H1 (cell line): ENCODE results near the gene PDGFA. TPM values are rescaled to one million over a fixed set of nuclear protein-coding genes. Genes with fewer than 3 reads are reported as not detected.

Source experiments
- CTCF ChIA-PET: fragments of 300-600 bp; sonication (Branson Sonifier 250); formaldehyde crosslinking; loops from one replicate; lab custom pipeline; 2021; ENCODE audit not compliant: partially characterized antibody; lab: Charles Lee
- POLR2A ChIA-PET: fragments of 300-600 bp; sonication (Branson Sonifier 250); formaldehyde crosslinking; loops from one replicate; lab custom pipeline; 2021; ENCODE audit warnings: inconsistent platforms; ENCODE audit not compliant: partially characterized antibody; lab: Charles Lee
- DNase-seq, 2 experiments: peaks; one replicate each; pipeline versions ENCODE4 v3.0.0 to v3.0.0-alpha.2; 2010 to 2022; ENCODE audit warnings: low spot score in 2 of 2, low read depth in 1 of 2, mixed read lengths in 1 of 2
- FAIRE-seq: peaks from 2 replicates; lab custom pipeline; 2011; peaks lifted over from hg19 to GRCh38; lab: Jason Lieb, UNC
- H2AFZ ChIP-seq: 2 replicates; pipeline ENCODE4 v1.8.1; 2012; ENCODE audit warnings: low read length, inconsistent platforms
- H2AK5ac ChIP-seq: 2 replicates; pipeline ENCODE4 v1.6.1; 2013; ENCODE audit warnings: low read depth, low read length
- H2BK120ac ChIP-seq: replicated peaks from 2 replicates; pipeline ENCODE3; 2013; ENCODE audit warnings: low read depth, low read length, inconsistent platforms
- H2BK12ac ChIP-seq: 2 replicates; pipeline ENCODE4 v1.6.1; 2013; ENCODE audit warnings: low read depth, low read length
- H2BK15ac ChIP-seq: 2 replicates; pipeline ENCODE4 v1.6.1; 2013; ENCODE audit warnings: low read length
- H2BK20ac ChIP-seq: 2 replicates; pipeline ENCODE4 v1.6.1; 2013; ENCODE audit warnings: low read length
- H2BK5ac ChIP-seq: 2 replicates; pipeline ENCODE4 v1.6.1; 2013; ENCODE audit warnings: low read depth, low read length
- H3K14ac ChIP-seq: 2 replicates; pipeline ENCODE4 v1.6.1; 2013; ENCODE audit warnings: inconsistent platforms; ENCODE audit not compliant: insufficient read length
- H3K18ac ChIP-seq: 2 replicates; pipeline ENCODE4 v1.6.1; 2013; ENCODE audit warnings: low read length; ENCODE audit errors: extremely low read depth
- H3K23ac ChIP-seq: 2 replicates; pipeline ENCODE4 v1.6.1; 2013; ENCODE audit warnings: inconsistent platforms; ENCODE audit not compliant: insufficient read length
- H3K23me2 ChIP-seq: 2 replicates; pipeline ENCODE4 v1.6.1; 2013; ENCODE audit warnings: low read depth, low read length
- H3K27ac ChIP-seq: 2 replicates; pipeline ENCODE4 v1.6.1; 2011; ENCODE audit warnings: low read depth, low read length, inconsistent platforms
- H3K27me3 ChIP-seq, 4 experiments: replicated peaks in 1 of 4; 1 replicate in 1 of 4; 2 replicates in 3 of 4; pipeline versions ENCODE4 v1.6.1 to v1.8.1; 2011 to 2013; ENCODE audit warnings: low read length in 3 of 4, mild to moderate bottlenecking in 3 of 4, inconsistent platforms in 2 of 4, mixed read lengths in 2 of 4, moderate library complexity in 1 of 4; ENCODE audit not compliant: control insufficient read depth in 3 of 4, insufficient read depth in 3 of 4; ENCODE audit errors: extremely low read depth in 1 of 4
- H3K36me3 ChIP-seq, 4 experiments: 2 replicates each; pipeline versions ENCODE4 v1.6.1 to v1.8.1; 2011 to 2013; ENCODE audit warnings: mild to moderate bottlenecking in 4 of 4, low read length in 3 of 4, moderate library complexity in 2 of 4, control low read depth in 1 of 4, inconsistent platforms in 1 of 4; ENCODE audit not compliant: insufficient read depth in 4 of 4, control insufficient read depth in 2 of 4
- H3K4ac ChIP-seq: replicated peaks from 2 replicates; pipeline ENCODE3; 2013; ENCODE audit warnings: low read length, low read depth, mixed read lengths, inconsistent platforms; ENCODE audit not compliant: insufficient read length
- H3K4me1 ChIP-seq, 4 experiments: replicated peaks in 1 of 4; 1 replicate in 1 of 4; 2 replicates in 3 of 4; pipeline versions ENCODE4 v1.6.1 to v1.8.1; 2011 to 2013; ENCODE audit warnings: low read length in 3 of 4, inconsistent platforms in 2 of 4, mixed read lengths in 1 of 4; ENCODE audit not compliant: insufficient read depth in 4 of 4, control insufficient read depth in 3 of 4
- H3K4me2 ChIP-seq, 2 experiments: 2 replicates each; pipeline versions ENCODE4 v1.6.1 to v1.8.1; 2011 to 2013; ENCODE audit warnings: low read depth in 2 of 2, low read length in 2 of 2, control low read depth in 1 of 2, inconsistent platforms in 1 of 2, mild to moderate bottlenecking in 1 of 2; ENCODE audit not compliant: insufficient read depth in 1 of 2
- H3K4me3 ChIP-seq, 4 experiments: fragments of 200-600, 300-600 bp in 1 of 4; sonication (generic), shearing (Covaris generic), sonication (Bioruptor Twin) in 1 of 4; 2 replicates each; pipeline versions ENCODE4 v1.5.1 to v1.8.1; 2011 to 2016; ENCODE audit warnings: low read length in 4 of 4, low read depth in 3 of 4, control low read depth in 2 of 4, inconsistent platforms in 2 of 4, mild to moderate bottlenecking in 2 of 4, mixed read lengths in 1 of 4, moderate library complexity in 1 of 4; ENCODE audit not compliant: insufficient read depth in 2 of 4; ENCODE audit errors: extremely low read depth in 1 of 4
- H3K56ac ChIP-seq: replicated peaks from 2 replicates; pipeline ENCODE3; 2013; ENCODE audit warnings: low read depth, mild to moderate bottlenecking, mixed read lengths, low read length, inconsistent platforms; ENCODE audit not compliant: insufficient read length
- H3K79me1 ChIP-seq: 2 replicates; pipeline ENCODE4 v1.6.1; 2013; ENCODE audit warnings: low read depth, low read length, control low read depth
- H3K79me2 ChIP-seq, 2 experiments: 2 replicates each; pipeline versions ENCODE4 v1.6.1 to v1.8.1; 2012 to 2013; ENCODE audit warnings: low read length in 2 of 2, mild to moderate bottlenecking in 2 of 2, inconsistent platforms in 1 of 2; ENCODE audit not compliant: insufficient read depth in 2 of 2, control insufficient read depth in 1 of 2
- H3K9ac ChIP-seq, 4 experiments: replicated peaks in 1 of 4; 1 replicate in 1 of 4; 2 replicates in 3 of 4; pipeline versions ENCODE4 v1.6.1 to v1.8.1; 2011 to 2013; ENCODE audit warnings: low read depth in 3 of 4, low read length in 3 of 4, control low read depth in 2 of 4, mild to moderate bottlenecking in 2 of 4, moderate library complexity in 2 of 4, inconsistent platforms in 1 of 4; ENCODE audit errors: extremely low read depth in 1 of 4
- H3K9me3 ChIP-seq, 2 experiments: 2 replicates each; pipeline versions ENCODE4 v1.6.1 to v1.8.1; 2012 to 2013; ENCODE audit warnings: mild to moderate bottlenecking in 2 of 2, moderate library complexity in 2 of 2, control low read depth in 1 of 2, inconsistent platforms in 1 of 2, low read depth in 1 of 2, low read length in 1 of 2, mixed read lengths in 1 of 2; ENCODE audit not compliant: insufficient read depth in 2 of 2
- H4K20me1 ChIP-seq, 2 experiments: replicated peaks in 1 of 2; 2 replicates each; pipeline versions ENCODE3 to v1.8.1; 2011 to 2013; ENCODE audit warnings: inconsistent platforms in 2 of 2, low read length in 2 of 2, mild to moderate bottlenecking in 1 of 2; ENCODE audit not compliant: insufficient read depth in 2 of 2, control insufficient read depth in 1 of 2
- H4K5ac ChIP-seq: 2 replicates; pipeline ENCODE4 v1.6.1; 2013; ENCODE audit warnings: low read length, low read depth, mixed read lengths, inconsistent platforms; ENCODE audit not compliant: insufficient read length
- H4K8ac ChIP-seq: 2 replicates; pipeline ENCODE4 v1.8.0; 2013; ENCODE audit warnings: mild to moderate bottlenecking, moderate library complexity, low read length, inconsistent platforms; ENCODE audit not compliant: insufficient read depth; ENCODE audit errors: extremely low read depth
- H4K91ac ChIP-seq: replicated peaks from 2 replicates; pipeline ENCODE3; 2013; ENCODE audit warnings: low read length, mixed read lengths, inconsistent platforms; ENCODE audit not compliant: insufficient read length
- BACH1 ChIP-seq: IDR thresholded peaks from 2 replicates; pipeline ENCODE4 v1.6.1; 2012; ENCODE audit warnings: low read length, improper control_type of control experiment
- CBX8 ChIP-seq: fragments of 300-800, 300-1000 bp; sonication (generic); IDR thresholded peaks from 2 replicates; pipeline ENCODE4 v1.7.1; 2016; ENCODE audit warnings: low read depth, low read length, borderline replicate concordance
- CTCF ChIP-seq, 3 experiments: IDR thresholded peaks; 1 replicate in 2 of 3; 2 replicates in 1 of 3; pipeline versions ENCODE4 v1.5.1 to v1.6.1; 2011; ENCODE audit warnings: low read length in 3 of 3, mild to moderate bottlenecking in 3 of 3, inconsistent platforms in 2 of 3, low read depth in 1 of 3, moderate library complexity in 1 of 3; ENCODE audit not compliant: insufficient read depth in 1 of 3; ENCODE audit errors: control extremely low read depth in 1 of 3
- JUND ChIP-seq: IDR thresholded peaks from 2 replicates; pipeline ENCODE4 v1.6.1; 2011; ENCODE audit warnings: mild to moderate bottlenecking, improper control_type of control experiment, low read length
- POU5F1 ChIP-seq: IDR thresholded peaks from 2 replicates; pipeline ENCODE4 v1.6.1; 2011; ENCODE audit warnings: low read depth, mild to moderate bottlenecking, low read length, moderate library complexity
- RFX5 ChIP-seq: IDR thresholded peaks from 2 replicates; pipeline ENCODE4 v1.6.1; 2011; ENCODE audit warnings: low read depth, low read length, improper control_type of control experiment, borderline replicate concordance
- SIX5 ChIP-seq: IDR thresholded peaks from 2 replicates; pipeline ENCODE4 v1.6.1; 2011; ENCODE audit warnings: mild to moderate bottlenecking, low read depth, low read length
- TAF1 ChIP-seq: IDR thresholded peaks from 2 replicates; pipeline ENCODE4 v1.6.1; 2011; ENCODE audit warnings: mild to moderate bottlenecking, low read depth, low read length
- WGBS, 2 experiments: shearing (Covaris generic) in 1 of 2; methylation state at CpG; one replicate each; pipeline versions ENCODE4 v1.1.6 to v1.1.7; 2013 to 2015; ENCODE audit warnings: low lambda C conversion rate in 2 of 2, mixed read lengths in 2 of 2, inconsistent platforms in 1 of 2, low coverage in 1 of 2, missing lambda C conversion rate in 1 of 2; ENCODE audit not compliant: insufficient replicate concordance in 2 of 2, insufficient coverage in 1 of 2, insufficient read length in 1 of 2; ENCODE audit errors: extremely low coverage in 1 of 2, missing lambda C conversion rate in 1 of 2; 5-methylcytosine and 5-hydroxymethylcytosine counted together
- polyA plus RNA-seq, 7 experiments: library from polyadenylated mRNA; depleted of rRNA in 3 of 7; stranded (reverse) in 5 of 7; unstranded in 2 of 7; fragments of >200 nt in 5 of 7; fragments of 200-250 nt in 2 of 7; gene quantifications; 1 replicate in 5 of 7; 2 replicates in 1 of 7; 4 replicates in 1 of 7; pipeline versions ENCODE4 v1.2.1 to v1.2.3, GENCODE V29; 2011 to 2013; ENCODE audit warnings: missing spikeins in 2 of 7, mixed read lengths in 2 of 7
- total RNA-seq: library from RNA; stranded (reverse); fragmentation: NEBNext Ultra II Directional; extraction: Animal tissue kit (Norgen Biotek cat#: 25700); gene quantifications from 2 replicates; pipeline ENCODE4 v1.2.1, GENCODE V29; 2021

PDGFA gene
- total and polyA plus RNA-seq, 2 of the 8 experiments (the other 6 are each of a cell fraction or from before 2014, with no cell fraction given), result 21.1 to 43.0 TPM

- peak overlapping the region; percentile 44; the same call in 1 of the 2 replicates for H2BK5ac ChIP-seq
- FAIRE-seq, result no peak
- H3K79me2 ChIP-seq, result peaks cover 0 to 5% of the 10 kb centered on the region in 2 experiments; a peak in 1 of 4 replicates
- no peak overlapping the region for H2BK20ac ChIP-seq
- H3K14ac ChIP-seq, result no peak overlapping the region
- no peak overlapping the region for H3K4me2 ChIP-seq
- peaks cover 2 to 35% (median 19%) of the 10 kb centered on the region in 4 experiments; a peak in 7 of 8 replicates for H3K36me3 ChIP-seq
- H4K5ac ChIP-seq, result no peak overlapping the region
- no peak overlapping the region for H3K23ac ChIP-seq
- H3K56ac ChIP-seq, result peak overlapping the region; percentile 21
- 87% methylated on average over 27 of the region's 34 CpGs; no CpG with 5 or more reads in 1 of the 2 experiments for WGBS, 2 experiments
- H4K8ac ChIP-seq, result 0 out of 2 replicates have a peak overlapping the region, but pooled peaks have one; percentile 57
- no peak overlapping the region for H2BK120ac ChIP-seq
- H2AK5ac ChIP-seq, result no peak overlapping the region
- H3K27ac ChIP-seq, result no peak overlapping the region
- ChIA-PET POLR2A (interaction anchor here (0.6 to 1.6 kb wide), 3 partner anchors 9 to 14 kb away, joined by 3 to 5 read pairs (median 3); no protein-coding TSS in a partner anchor), CTCF (interaction anchor here (1.3 to 2.1 kb wide), 3 partner anchors 171 to 266 kb away, joined by 4 to 8 read pairs (median 6); no protein-coding TSS in a partner anchor)
- H3K9me3 ChIP-seq, result no peaks in the 10 kb centered on the region
- H3K79me1 ChIP-seq, result peaks cover 2% of the 10 kb centered on the region
- H4K20me1 ChIP-seq, result peaks cover 4 to 9% of the 10 kb centered on the region in 2 experiments
- H3K4ac ChIP-seq, result no peak overlapping the region
- no peak for DNase-seq
- no peak overlapping the region for H3K4me3 ChIP-seq
- H3K4me1 ChIP-seq, result peaks cover 0 to 3% (median 0%) of the 10 kb centered on the region in 4 experiments; a peak in 2 of 7 replicates
- no peak overlapping the region for H4K91ac ChIP-seq
- H3K27me3 ChIP-seq, result no peaks in the 10 kb centered on the region; a peak in 1 of 7 replicates
- H3K18ac ChIP-seq, result no peak overlapping the region
- no peak overlapping the region for H2AFZ ChIP-seq
- no peaks in the 10 kb centered on the region; the same call in 1 of the 2 replicates for H3K23me2 ChIP-seq
- H2BK12ac ChIP-seq, result no peak overlapping the region
- H3K9ac ChIP-seq, result no peak overlapping the region
- H2BK15ac ChIP-seq, result no peak overlapping the region
- TF ChIP-seq POU5F1, result no peak
- TF ChIP-seq RFX5, result no peak
- TF ChIP-seq CTCF (IDR thresholded peaks at IDR 0.05; ENCODE audit: control extremely low read depth in 1 of 3, insufficient read depth in 1 of 3, low read depth in 1 of 3, low read length in 3 of 3), result no peak
- TF ChIP-seq CBX8, result no peak
- TF ChIP-seq TAF1, result no peak
- no peak for TF ChIP-seq BACH1
- no peak for TF ChIP-seq SIX5
- TF ChIP-seq JUND, result no peak
These were observed 15.2 kb downstream of the PDGFA start for GRCh38 chr7:504221-505111.
